SK-N-SH (cell line): ENCODE data around the gene COL15A1. TPM values are rescaled to one million over a fixed set of nuclear protein-coding genes. Genes with fewer than 3 reads are reported as not detected.

ENCODE experiments used
- CTCF ChIA-PET: fragments of 300-600, 350-600 bp; formaldehyde crosslinking; extraction: SDS; loops from one replicate; lab custom pipeline; 2021; lab: Yijun Ruan, JAX
- POLR2A ChIA-PET: fragments of 350-600 bp; sonication (Branson Sonifier 250); formaldehyde crosslinking; extraction: SDS; loops from one replicate; lab custom pipeline; 2020; ENCODE audit warnings: antibody characterized with exemption, inconsistent platforms; lab: Yijun Ruan, JAX
- DNase-seq: peaks from one replicate; pipeline ENCODE4 v3.0.0; 2012
- H2AFZ ChIP-seq: fragments of 200-600 bp; sonication (generic); 2 replicates; pipeline ENCODE4 v1.8.1; 2016; ENCODE audit warnings: antibody characterized with exemption, mild to moderate bottlenecking, low read depth
- H3F3A ChIP-seq: fragments of 200-600 bp; sonication (generic); replicated peaks from 2 replicates; pipeline ENCODE3; 2016; ENCODE audit warnings: antibody characterized with exemption, mild to moderate bottlenecking; ENCODE audit not compliant: insufficient read depth
- H3K27ac ChIP-seq, 2 experiments: fragments of 200-500 bp in 1 of 2; fragments of 200-600 bp in 1 of 2; sonication (Bioruptor generic) in 1 of 2; sonication (generic), shearing (Covaris generic) in 1 of 2; 2 replicates each; pipeline versions ENCODE4 v1.5.1 to v1.6.1; 2014 to 2016; ENCODE audit warnings: low read depth in 2 of 2, inconsistent platforms in 1 of 2, low read length in 1 of 2, mild to moderate bottlenecking in 1 of 2, mixed read lengths in 1 of 2
- H3K27me3 ChIP-seq: fragments of 200-600 bp; sonication (generic), shearing (Covaris generic); 2 replicates; pipeline ENCODE4 v1.6.1; 2016; ENCODE audit warnings: mixed run types; ENCODE audit not compliant: insufficient read depth
- H3K36me3 ChIP-seq, 2 experiments: fragments of 200-500 bp in 1 of 2; fragments of 200-600 bp in 1 of 2; sonication (Bioruptor generic) in 1 of 2; sonication (generic) in 1 of 2; replicated peaks in 1 of 2; 2 replicates each; pipeline versions ENCODE3 to v1.5.1; 2014 to 2016; ENCODE audit warnings: low read length in 1 of 2, mild to moderate bottlenecking in 1 of 2; ENCODE audit not compliant: insufficient read depth in 2 of 2, control insufficient read depth in 1 of 2
- H3K4me1 ChIP-seq, 2 experiments: fragments of 200-500 bp in 1 of 2; fragments of 200-600 bp in 1 of 2; sonication (Bioruptor generic) in 1 of 2; sonication (generic), shearing (Covaris generic) in 1 of 2; 2 replicates each; pipeline versions ENCODE4 v1.5.1 to v1.6.1; 2014 to 2016; ENCODE audit warnings: low read depth in 1 of 2, low read length in 1 of 2, mixed run types in 1 of 2; ENCODE audit not compliant: insufficient read depth in 2 of 2, control insufficient read depth in 1 of 2
- H3K4me2 ChIP-seq: fragments of 200-600 bp; sonication (generic), shearing (Covaris generic); 2 replicates; pipeline ENCODE4 v1.6.1; 2017; ENCODE audit warnings: mixed run types
- H3K4me3 ChIP-seq, 2 experiments: fragments of 200-500 bp in 1 of 2; fragments of 200-600 bp in 1 of 2; sonication (Bioruptor generic) in 1 of 2; sonication (generic), shearing (Covaris generic) in 1 of 2; 2 replicates each; pipeline versions ENCODE4 v1.5.1 to v1.8.1; 2014 to 2016; ENCODE audit warnings: low read depth in 2 of 2, inconsistent platforms in 1 of 2, low read length in 1 of 2, mild to moderate bottlenecking in 1 of 2, mixed read lengths in 1 of 2, moderate library complexity in 1 of 2
- H3K79me2 ChIP-seq: fragments of 200-600 bp; sonication (generic); 2 replicates; pipeline ENCODE4 v1.8.1; 2017; ENCODE audit warnings: mild to moderate bottlenecking; ENCODE audit not compliant: insufficient read depth
- H3K9ac ChIP-seq: fragments of 200-600 bp; sonication (generic); 2 replicates; pipeline ENCODE4 v1.6.1; 2017; ENCODE audit warnings: mixed run types
- H3K9me2 ChIP-seq: fragments of 200-600 bp; sonication (generic); 2 replicates; pipeline ENCODE4 v1.6.1; 2017; ENCODE audit warnings: mixed run types
- H3K9me3 ChIP-seq: fragments of 200-600 bp; sonication (generic); 2 replicates; pipeline ENCODE4 v1.6.1; 2017; ENCODE audit warnings: mixed run types, mild to moderate bottlenecking, moderate library complexity
- H4K20me1 ChIP-seq: fragments of 200-600 bp; sonication (generic); 2 replicates; pipeline ENCODE4 v1.6.1; 2017; ENCODE audit warnings: mild to moderate bottlenecking, mixed run types; ENCODE audit not compliant: insufficient read depth
- EP300 ChIP-seq, 2 experiments: IDR thresholded peaks; 2 replicates each; pipeline versions ENCODE4 v1.4.0 to v1.6.1; 2012; ENCODE audit warnings: borderline replicate concordance in 1 of 2, low read depth in 1 of 2, low read length in 1 of 2
- EZH2phosphoT487 ChIP-seq: fragments of 200-600 bp; sonication (generic); IDR thresholded peaks from 2 replicates; pipeline ENCODE4 v1.6.1; 2017; ENCODE audit warnings: low read depth, mixed run types, mild to moderate bottlenecking, antibody characterized with exemption, moderate library complexity, borderline replicate concordance
- GABPA ChIP-seq: IDR thresholded peaks from 2 replicates; pipeline ENCODE4 v1.4.0; 2012; ENCODE audit warnings: low read depth, mild to moderate bottlenecking
- MEF2A ChIP-seq: IDR thresholded peaks from 2 replicates; pipeline ENCODE4 v1.4.0; 2012; ENCODE audit warnings: low read depth, borderline replicate concordance
- NRF1 ChIP-seq: IDR thresholded peaks from 2 replicates; pipeline ENCODE4 v1.6.1; 2012; ENCODE audit warnings: low read depth, mild to moderate bottlenecking, low read length
- POLR2AphosphoS5 ChIP-seq: IDR thresholded peaks from 2 replicates; pipeline ENCODE4 v1.6.1; 2012; ENCODE audit warnings: low read depth, low read length
- RFX5 ChIP-seq: IDR thresholded peaks from 2 replicates; pipeline ENCODE4 v1.6.1; 2012; ENCODE audit warnings: mild to moderate bottlenecking, improper control_type of control experiment, low read length
- RXRA ChIP-seq: IDR thresholded peaks from 2 replicates; pipeline ENCODE4 v1.4.0; 2012; ENCODE audit warnings: low read depth, mild to moderate bottlenecking, borderline replicate concordance
- TAF1 ChIP-seq: IDR thresholded peaks from 2 replicates; pipeline ENCODE4 v1.6.1; 2012; ENCODE audit warnings: low read depth, mild to moderate bottlenecking, low read length, moderate library complexity, borderline replicate concordance
- TCF12 ChIP-seq: IDR thresholded peaks from 2 replicates; pipeline ENCODE4 v1.4.0; 2012
- TEAD4 ChIP-seq: IDR thresholded peaks from 2 replicates; pipeline ENCODE4 v1.4.0; 2012; ENCODE audit warnings: mild to moderate bottlenecking, borderline replicate concordance; ENCODE audit not compliant: insufficient read depth
- YY1 ChIP-seq: IDR thresholded peaks from 2 replicates; pipeline ENCODE4 v1.4.0; 2012; ENCODE audit warnings: low read depth, mild to moderate bottlenecking
- WGBS: methylation state at CpG from one replicate; pipeline ENCODE4 v1.1.6; 2017; ENCODE audit warnings: low lambda C conversion rate; 5-methylcytosine and 5-hydroxymethylcytosine counted together
- polyA plus RNA-seq, 3 experiments: library from polyadenylated mRNA; depleted of rRNA; stranded (reverse); fragments of >200 nt; gene quantifications; 2 replicates each; pipeline ENCODE4 v1.2.3, GENCODE V29; 2012
- TF ChIP-seq, protein P1 (sequence below): IDR thresholded peaks from 2 replicates; pipeline ENCODE4 v1.6.1; 2012; ENCODE audit warnings: mild to moderate bottlenecking, low read depth, low read length, moderate library complexity
- TF ChIP-seq, protein P2 (sequence below): IDR thresholded peaks from 2 replicates; pipeline ENCODE4; 2012
- TF ChIP-seq, protein P3 (sequence below): IDR thresholded peaks from 2 replicates; pipeline ENCODE4 v1.4.0; 2012; ENCODE audit warnings: low read depth, borderline replicate concordance
- TF ChIP-seq, protein P4 (sequence below): fragments of 150-350 bp; IDR thresholded peaks from 2 replicates; pipeline ENCODE4 v1.6.1; 2017; ENCODE audit warnings: antibody characterized with exemption, low read length, low read depth, borderline replicate concordance
- TF ChIP-seq, protein P5 (sequence below): fragments of 200-600 bp; sonication (generic); IDR thresholded peaks from 2 replicates; pipeline ENCODE4 v1.6.1; 2017; ENCODE audit warnings: antibody characterized with exemption, mild to moderate bottlenecking, moderate library complexity

The COL15A1 gene
- polyA plus RNA-seq, 1 of the 3 experiments (the other 2 are of a cell fraction) = 0.84 TPM

DNA sequence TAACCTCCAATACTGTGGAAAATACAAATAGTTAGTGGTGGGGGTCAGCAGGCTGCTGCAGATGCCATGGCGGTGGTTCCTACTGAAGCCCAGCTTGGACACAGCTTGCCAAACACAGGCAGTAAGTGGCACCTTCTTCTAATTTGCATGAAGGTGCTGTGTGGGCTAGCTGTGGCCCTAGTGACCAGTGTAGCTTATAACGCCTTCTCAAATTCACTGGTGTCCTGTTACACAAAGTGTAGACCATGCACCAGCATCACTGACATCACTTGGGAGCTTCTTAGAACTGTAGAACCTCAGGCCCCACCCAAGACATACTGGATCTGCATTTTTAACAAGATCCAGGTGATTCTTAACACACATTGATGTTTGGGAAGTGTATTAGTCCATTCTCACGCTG is 102.4 kb downstream of the COL15A1 start (continued):
- TF ChIP-seq, protein P1, sequence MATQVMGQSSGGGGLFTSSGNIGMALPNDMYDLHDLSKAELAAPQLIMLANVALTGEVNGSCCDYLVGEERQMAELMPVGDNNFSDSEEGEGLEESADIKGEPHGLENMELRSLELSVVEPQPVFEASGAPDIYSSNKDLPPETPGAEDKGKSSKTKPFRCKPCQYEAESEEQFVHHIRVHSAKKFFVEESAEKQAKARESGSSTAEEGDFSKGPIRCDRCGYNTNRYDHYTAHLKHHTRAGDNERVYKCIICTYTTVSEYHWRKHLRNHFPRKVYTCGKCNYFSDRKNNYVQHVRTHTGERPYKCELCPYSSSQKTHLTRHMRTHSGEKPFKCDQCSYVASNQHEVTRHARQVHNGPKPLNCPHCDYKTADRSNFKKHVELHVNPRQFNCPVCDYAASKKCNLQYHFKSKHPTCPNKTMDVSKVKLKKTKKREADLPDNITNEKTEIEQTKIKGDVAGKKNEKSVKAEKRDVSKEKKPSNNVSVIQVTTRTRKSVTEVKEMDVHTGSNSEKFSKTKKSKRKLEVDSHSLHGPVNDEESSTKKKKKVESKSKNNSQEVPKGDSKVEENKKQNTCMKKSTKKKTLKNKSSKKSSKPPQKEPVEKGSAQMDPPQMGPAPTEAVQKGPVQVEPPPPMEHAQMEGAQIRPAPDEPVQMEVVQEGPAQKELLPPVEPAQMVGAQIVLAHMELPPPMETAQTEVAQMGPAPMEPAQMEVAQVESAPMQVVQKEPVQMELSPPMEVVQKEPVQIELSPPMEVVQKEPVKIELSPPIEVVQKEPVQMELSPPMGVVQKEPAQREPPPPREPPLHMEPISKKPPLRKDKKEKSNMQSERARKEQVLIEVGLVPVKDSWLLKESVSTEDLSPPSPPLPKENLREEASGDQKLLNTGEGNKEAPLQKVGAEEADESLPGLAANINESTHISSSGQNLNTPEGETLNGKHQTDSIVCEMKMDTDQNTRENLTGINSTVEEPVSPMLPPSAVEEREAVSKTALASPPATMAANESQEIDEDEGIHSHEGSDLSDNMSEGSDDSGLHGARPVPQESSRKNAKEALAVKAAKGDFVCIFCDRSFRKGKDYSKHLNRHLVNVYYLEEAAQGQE = no peak
- TF ChIP-seq RFX5 (no peak), POLR2AphosphoS5 (no peak)

DNA sequence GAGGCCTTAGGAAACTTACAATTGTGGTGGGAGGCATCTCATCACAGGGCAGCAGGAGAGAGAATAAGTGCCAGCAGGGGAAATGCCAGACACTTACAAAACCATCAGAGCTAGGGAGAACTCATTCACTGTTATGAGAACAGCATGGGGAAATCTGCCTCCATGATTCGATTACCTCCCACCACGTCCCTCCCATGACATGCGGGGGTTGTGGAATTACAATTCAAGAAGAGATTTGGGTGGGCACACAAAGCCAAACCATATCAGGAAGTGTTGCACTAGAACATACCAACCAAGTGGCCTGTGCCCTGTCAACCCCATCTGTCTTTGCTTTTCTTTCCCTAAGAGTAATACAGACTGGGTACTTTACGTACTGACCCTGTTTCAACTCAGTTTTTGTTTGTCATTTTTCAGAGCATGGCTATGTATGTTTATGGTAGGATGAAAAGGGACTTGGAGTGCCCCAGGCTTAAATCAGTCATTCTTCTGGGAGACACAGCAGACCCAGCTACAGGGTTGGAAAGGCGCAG is 102.9 kb downstream of the COL15A1 start:
- H3F3A ChIP-seq = no peaks in the 10 kb centered on the region
- H3K27ac ChIP-seq = no peak overlapping the region
- no peak for DNase-seq
- POLR2A ChIA-PET = no interaction called here
- no peak for TF ChIP-seq MEF2A
- TF ChIP-seq GABPA = no peak
- TF ChIP-seq, protein P2, sequence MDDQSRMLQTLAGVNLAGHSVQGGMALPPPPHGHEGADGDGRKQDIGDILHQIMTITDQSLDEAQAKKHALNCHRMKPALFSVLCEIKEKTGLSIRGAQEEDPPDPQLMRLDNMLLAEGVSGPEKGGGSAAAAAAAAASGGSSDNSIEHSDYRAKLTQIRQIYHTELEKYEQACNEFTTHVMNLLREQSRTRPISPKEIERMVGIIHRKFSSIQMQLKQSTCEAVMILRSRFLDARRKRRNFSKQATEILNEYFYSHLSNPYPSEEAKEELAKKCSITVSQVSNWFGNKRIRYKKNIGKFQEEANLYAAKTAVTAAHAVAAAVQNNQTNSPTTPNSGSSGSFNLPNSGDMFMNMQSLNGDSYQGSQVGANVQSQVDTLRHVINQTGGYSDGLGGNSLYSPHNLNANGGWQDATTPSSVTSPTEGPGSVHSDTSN = no peak
- TF ChIP-seq, protein P3, sequence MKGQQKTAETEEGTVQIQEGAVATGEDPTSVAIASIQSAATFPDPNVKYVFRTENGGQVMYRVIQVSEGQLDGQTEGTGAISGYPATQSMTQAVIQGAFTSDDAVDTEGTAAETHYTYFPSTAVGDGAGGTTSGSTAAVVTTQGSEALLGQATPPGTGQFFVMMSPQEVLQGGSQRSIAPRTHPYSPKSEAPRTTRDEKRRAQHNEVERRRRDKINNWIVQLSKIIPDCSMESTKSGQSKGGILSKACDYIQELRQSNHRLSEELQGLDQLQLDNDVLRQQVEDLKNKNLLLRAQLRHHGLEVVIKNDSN = no peak
- TF ChIP-seq, protein P4, sequence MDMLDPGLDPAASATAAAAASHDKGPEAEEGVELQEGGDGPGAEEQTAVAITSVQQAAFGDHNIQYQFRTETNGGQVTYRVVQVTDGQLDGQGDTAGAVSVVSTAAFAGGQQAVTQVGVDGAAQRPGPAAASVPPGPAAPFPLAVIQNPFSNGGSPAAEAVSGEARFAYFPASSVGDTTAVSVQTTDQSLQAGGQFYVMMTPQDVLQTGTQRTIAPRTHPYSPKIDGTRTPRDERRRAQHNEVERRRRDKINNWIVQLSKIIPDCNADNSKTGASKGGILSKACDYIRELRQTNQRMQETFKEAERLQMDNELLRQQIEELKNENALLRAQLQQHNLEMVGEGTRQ = no peak
- no peak for TF ChIP-seq NRF1
- no peak for TF ChIP-seq EZH2phosphoT487
- TF ChIP-seq RFX5 = no peak
- TF ChIP-seq TAF1 = no peak
- no peak for TF ChIP-seq YY1
- no peak for TF ChIP-seq RXRA
- TF ChIP-seq EP300 (IDR thresholded peaks at IDR 0.05; ENCODE audit: borderline replicate concordance in 1 of 2, low read depth in 1 of 2, low read length in 1 of 2) = no peak
- TF ChIP-seq, protein P5, sequence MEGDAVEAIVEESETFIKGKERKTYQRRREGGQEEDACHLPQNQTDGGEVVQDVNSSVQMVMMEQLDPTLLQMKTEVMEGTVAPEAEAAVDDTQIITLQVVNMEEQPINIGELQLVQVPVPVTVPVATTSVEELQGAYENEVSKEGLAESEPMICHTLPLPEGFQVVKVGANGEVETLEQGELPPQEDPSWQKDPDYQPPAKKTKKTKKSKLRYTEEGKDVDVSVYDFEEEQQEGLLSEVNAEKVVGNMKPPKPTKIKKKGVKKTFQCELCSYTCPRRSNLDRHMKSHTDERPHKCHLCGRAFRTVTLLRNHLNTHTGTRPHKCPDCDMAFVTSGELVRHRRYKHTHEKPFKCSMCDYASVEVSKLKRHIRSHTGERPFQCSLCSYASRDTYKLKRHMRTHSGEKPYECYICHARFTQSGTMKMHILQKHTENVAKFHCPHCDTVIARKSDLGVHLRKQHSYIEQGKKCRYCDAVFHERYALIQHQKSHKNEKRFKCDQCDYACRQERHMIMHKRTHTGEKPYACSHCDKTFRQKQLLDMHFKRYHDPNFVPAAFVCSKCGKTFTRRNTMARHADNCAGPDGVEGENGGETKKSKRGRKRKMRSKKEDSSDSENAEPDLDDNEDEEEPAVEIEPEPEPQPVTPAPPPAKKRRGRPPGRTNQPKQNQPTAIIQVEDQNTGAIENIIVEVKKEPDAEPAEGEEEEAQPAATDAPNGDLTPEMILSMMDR = no peak
- TF ChIP-seq TEAD4 = no peak
- TF ChIP-seq TCF12 = no peak
- TF ChIP-seq, protein P1 = no peak
- TF ChIP-seq, all 33 proteins: peak for 0
- Histone ChIP-seq H3K9me3 (no peaks in the 10 kb centered on the region), H3K4me3 (no peak overlapping the region), H3K9ac (no peak overlapping the region), H3K79me2 (no peaks in the 10 kb centered on the region), H3K4me2 (no peak overlapping the region), H4K20me1 (no peaks in the 10 kb centered on the region), H3K9me2 (no peaks in the 10 kb centered on the region), H2AFZ (no peak overlapping the region), H3K4me1 (no peaks in the 10 kb centered on the region), H3K36me3 (no peaks in the 10 kb centered on the region), H3K27me3 (no peaks in the 10 kb centered on the region)
- CTCF ChIA-PET = no interaction called here
- 75% methylated on average over 5 of the region's 5 CpGs for WGBS
